Type B pancreatic cell (in vitro differentiated cells): ENCODE measurements around the gene HS6ST1. TPM values are rescaled to one million over a fixed set of nuclear protein-coding genes. Genes with fewer than 3 reads are reported as not detected.

Experiments used
- DNase-seq: peaks from one replicate; pipeline ENCODE4 v3.0.0; 2021; ENCODE audit warnings: mixed read lengths; ENCODE audit not compliant: unreplicated experiment; ENCODE audit errors: extremely low spot score
- H3K27ac Mint-ChIP-seq: 2 replicates; pipeline ENCODE4 v1.8.0; 2021; ENCODE audit warnings: mild to moderate bottlenecking, mixed read lengths
- H3K27me3 Mint-ChIP-seq: 2 replicates; pipeline ENCODE4 v1.8.0; 2021; ENCODE audit warnings: mixed read lengths
- H3K36me3 Mint-ChIP-seq: 2 replicates; pipeline ENCODE4 v1.8.0; 2021; ENCODE audit warnings: mixed read lengths
- H3K4me1 Mint-ChIP-seq: one replicate; pipeline ENCODE4 v1.8.0; 2021; ENCODE audit warnings: mixed read lengths; ENCODE audit not compliant: unreplicated experiment
- H3K4me3 Mint-ChIP-seq: 2 replicates; pipeline ENCODE4 v1.8.0; 2021; ENCODE audit warnings: mild to moderate bottlenecking, mixed read lengths
- H3K9me3 Mint-ChIP-seq: 2 replicates; pipeline ENCODE4 v1.8.0; 2021; ENCODE audit warnings: mixed read lengths
- total RNA-seq: library from RNA; stranded (reverse); gene quantifications from 2 replicates; pipeline ENCODE4 v1.2.1, GENCODE V29; 2021; ENCODE audit warnings: low replicate concordance
- TF ChIP-seq, protein P1 (sequence below): fragments of 200-600 bp; sonication (generic); conservative IDR thresholded peaks from 2 replicates; pipeline ENCODE4 v1.5.0; 2021; ENCODE audit warnings: antibody characterized with exemption, mild to moderate bottlenecking

HS6ST1 gene
- total RNA-seq, 1 donor from 2014 or later, result 75.2 TPM

DNA sequence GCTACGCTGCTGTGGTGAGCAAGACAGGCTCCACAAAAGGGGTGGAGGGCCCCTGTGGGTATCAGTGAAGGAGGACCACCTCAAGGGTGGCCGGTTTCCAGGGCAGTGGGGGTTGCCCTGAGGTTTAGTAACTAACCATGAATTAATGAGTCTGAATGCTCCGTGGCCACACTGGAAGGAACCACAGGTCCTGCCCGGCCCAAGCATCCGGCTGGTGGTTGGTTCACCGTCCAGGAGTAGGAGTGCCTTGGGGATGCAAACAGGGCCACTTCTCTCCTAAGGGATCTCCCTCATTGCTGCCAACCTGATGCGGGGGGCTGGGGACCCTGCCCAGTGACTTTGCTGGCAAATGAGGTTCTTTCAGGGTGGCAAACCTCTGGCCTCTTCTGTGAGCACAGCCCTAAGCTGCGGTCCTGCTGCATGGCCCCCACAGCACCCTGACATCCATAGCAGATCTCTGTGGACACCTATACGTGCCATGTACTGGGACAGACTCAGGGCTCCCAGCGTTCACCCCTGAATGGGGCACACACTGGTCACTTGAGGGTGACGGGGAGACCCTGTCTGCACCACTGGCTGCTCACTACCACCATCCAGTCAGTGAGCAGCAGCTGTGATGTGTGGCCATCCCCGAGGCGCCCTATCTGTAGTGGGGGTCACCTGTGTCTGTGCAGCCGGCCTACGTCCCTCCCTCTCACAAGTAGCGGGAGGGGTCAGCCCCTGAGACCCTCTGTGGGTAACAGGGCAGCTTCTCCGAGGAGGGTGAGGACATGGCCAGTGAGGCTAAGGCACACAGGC is 41.6 kb downstream of the HS6ST1 start:
- H3K27ac Mint-ChIP-seq, result no peak overlapping the region
- H3K9me3 Mint-ChIP-seq, result no peaks in the 10 kb centered on the region
- TF ChIP-seq, protein P1, sequence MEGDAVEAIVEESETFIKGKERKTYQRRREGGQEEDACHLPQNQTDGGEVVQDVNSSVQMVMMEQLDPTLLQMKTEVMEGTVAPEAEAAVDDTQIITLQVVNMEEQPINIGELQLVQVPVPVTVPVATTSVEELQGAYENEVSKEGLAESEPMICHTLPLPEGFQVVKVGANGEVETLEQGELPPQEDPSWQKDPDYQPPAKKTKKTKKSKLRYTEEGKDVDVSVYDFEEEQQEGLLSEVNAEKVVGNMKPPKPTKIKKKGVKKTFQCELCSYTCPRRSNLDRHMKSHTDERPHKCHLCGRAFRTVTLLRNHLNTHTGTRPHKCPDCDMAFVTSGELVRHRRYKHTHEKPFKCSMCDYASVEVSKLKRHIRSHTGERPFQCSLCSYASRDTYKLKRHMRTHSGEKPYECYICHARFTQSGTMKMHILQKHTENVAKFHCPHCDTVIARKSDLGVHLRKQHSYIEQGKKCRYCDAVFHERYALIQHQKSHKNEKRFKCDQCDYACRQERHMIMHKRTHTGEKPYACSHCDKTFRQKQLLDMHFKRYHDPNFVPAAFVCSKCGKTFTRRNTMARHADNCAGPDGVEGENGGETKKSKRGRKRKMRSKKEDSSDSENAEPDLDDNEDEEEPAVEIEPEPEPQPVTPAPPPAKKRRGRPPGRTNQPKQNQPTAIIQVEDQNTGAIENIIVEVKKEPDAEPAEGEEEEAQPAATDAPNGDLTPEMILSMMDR, result no peak
- no peak for DNase-seq
- H3K27me3 Mint-ChIP-seq, result no peaks in the 10 kb centered on the region
- peaks cover 19% of the 10 kb centered on the region for H3K36me3 Mint-ChIP-seq
- H3K4me1 Mint-ChIP-seq, result peaks cover 11% of the 10 kb centered on the region
- H3K4me3 Mint-ChIP-seq, result no peak overlapping the region

GRCh38 chr2:128275498-128276045 is 43.1 kb downstream of the HS6ST1 start:
- H3K27me3 Mint-ChIP-seq, result no peaks in the 10 kb centered on the region
- H3K9me3 Mint-ChIP-seq, result no peaks in the 10 kb centered on the region
- TF ChIP-seq, protein P1, result no peak
- H3K4me1 Mint-ChIP-seq, result peaks cover 6% of the 10 kb centered on the region
- peaks cover 19% of the 10 kb centered on the region for H3K36me3 Mint-ChIP-seq
- no peak for DNase-seq
- peak overlapping the region; percentile 83 for H3K27ac Mint-ChIP-seq
- no peak overlapping the region for H3K4me3 Mint-ChIP-seq

DNA sequence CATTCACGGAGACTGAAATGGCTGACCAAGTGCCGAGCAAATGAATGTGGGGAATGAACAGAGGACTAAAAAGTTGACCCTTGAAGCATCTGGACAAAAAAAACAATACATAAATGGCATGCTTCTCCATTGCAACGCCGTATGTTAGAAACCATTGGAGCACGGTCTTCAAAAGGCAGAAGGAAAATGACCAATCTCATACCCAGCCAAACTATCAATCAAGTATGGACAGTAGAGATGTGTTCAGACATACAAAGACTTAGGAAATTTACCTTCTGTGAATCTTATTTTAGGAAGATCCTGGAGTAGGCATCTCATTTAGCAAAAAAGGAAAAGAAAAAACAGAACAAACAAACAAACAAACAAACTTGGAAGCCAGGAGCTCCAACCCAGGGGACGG is 44.5 kb downstream of the HS6ST1 start:
- H3K36me3 Mint-ChIP-seq, result peaks cover 19% of the 10 kb centered on the region
- TF ChIP-seq, protein P1, result no peak
- H3K27me3 Mint-ChIP-seq, result no peaks in the 10 kb centered on the region
- no peak overlapping the region for H3K27ac Mint-ChIP-seq
- no peak overlapping the region for H3K4me3 Mint-ChIP-seq
- no peaks in the 10 kb centered on the region for H3K9me3 Mint-ChIP-seq
- peaks cover 6% of the 10 kb centered on the region for H3K4me1 Mint-ChIP-seq
- DNase-seq, result no peak

DNA sequence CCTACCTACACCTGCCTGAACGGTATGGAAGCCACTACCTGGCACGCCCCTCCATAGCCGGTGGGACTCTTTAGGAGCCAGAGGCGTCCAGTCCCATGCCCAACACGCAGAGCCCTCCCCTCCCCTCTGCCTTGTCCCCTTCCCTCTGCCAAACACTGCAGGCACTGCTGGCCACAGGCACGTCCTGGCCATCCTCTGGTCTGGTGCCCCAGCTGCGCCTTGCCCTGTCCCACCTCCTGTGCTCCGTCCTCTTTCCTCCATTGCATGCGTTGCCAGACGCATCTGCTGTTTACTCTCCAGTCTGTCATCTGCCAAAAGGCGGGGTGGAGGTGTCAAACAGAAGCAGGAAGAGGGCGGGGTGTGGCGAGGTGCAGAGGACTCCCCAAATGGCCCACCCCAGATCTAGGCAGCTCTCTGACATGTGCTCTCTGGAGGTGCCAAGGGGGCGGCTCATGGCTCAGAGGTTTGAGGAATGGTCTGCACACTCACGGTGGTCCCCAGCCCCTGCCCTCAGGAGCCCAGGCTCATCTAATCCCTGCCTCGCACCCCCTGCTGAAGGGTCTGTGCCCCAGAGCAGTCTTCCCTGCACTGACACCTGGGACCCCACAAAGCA is 45.1 kb downstream of the HS6ST1 start:
- TF ChIP-seq, protein P1, result no peak
- Mint-ChIP-seq H3K4me1 (peaks cover 5% of the 10 kb centered on the region), H3K27me3 (no peaks in the 10 kb centered on the region), H3K4me3 (no peak overlapping the region), H3K36me3 (peaks cover 19% of the 10 kb centered on the region), H3K9me3 (no peaks in the 10 kb centered on the region), H3K27ac (no peak overlapping the region)
- DNase-seq, result no peak

GRCh38 chr2:128272601-128273468 is 45.8 kb downstream of the HS6ST1 start:
- H3K4me1 Mint-ChIP-seq, result no peaks in the 10 kb centered on the region
- H3K27me3 Mint-ChIP-seq, result no peaks in the 10 kb centered on the region
- H3K27ac Mint-ChIP-seq, result no peak overlapping the region
- no peaks in the 10 kb centered on the region for H3K9me3 Mint-ChIP-seq
- H3K4me3 Mint-ChIP-seq, result no peak overlapping the region
- H3K36me3 Mint-ChIP-seq, result peaks cover 19% of the 10 kb centered on the region
- DNase-seq, result no peak
- TF ChIP-seq, protein P1, result no peak
